H9 (cell line): Measurements from ENCODE around the gene TNKS1BP1. TPM values are rescaled to one million over a fixed set of nuclear protein-coding genes. Genes with fewer than 3 reads are reported as not detected.

ENCODE experiments used
- DNase-seq: peaks from one replicate; pipeline ENCODE4 v3.0.0-alpha.2; 2017
- H2AFZ ChIP-seq: one replicate; pipeline ENCODE4 v1.6.1; 2013; ENCODE audit warnings: mild to moderate bottlenecking, low read length, control low read depth, moderate library complexity
- H2AK5ac ChIP-seq: 2 replicates; pipeline ENCODE4 v1.6.1; 2013; ENCODE audit warnings: low read length, control low read depth, mixed read lengths; ENCODE audit not compliant: insufficient read length
- H2BK120ac ChIP-seq: one replicate; pipeline ENCODE4 v1.6.1; 2013; ENCODE audit warnings: low read depth, mild to moderate bottlenecking, low read length, control low read depth, inconsistent platforms; ENCODE audit not compliant: poor library complexity, severe bottlenecking
- H2BK12ac ChIP-seq: 2 replicates; pipeline ENCODE4 v1.6.1; 2013; ENCODE audit warnings: low read length, control low read depth, mixed read lengths, low read depth; ENCODE audit not compliant: insufficient read length
- H2BK15ac ChIP-seq: 2 replicates; pipeline ENCODE4 v1.6.1; 2013; ENCODE audit warnings: low read depth, low read length, control low read depth
- H2BK20ac ChIP-seq: one replicate; pipeline ENCODE4 v1.6.1; 2013; ENCODE audit warnings: low read depth, mild to moderate bottlenecking, low read length, control low read depth, inconsistent platforms; ENCODE audit not compliant: poor library complexity, severe bottlenecking
- H2BK5ac ChIP-seq: 2 replicates; pipeline ENCODE4 v1.6.1; 2013; ENCODE audit warnings: low read length, control low read depth, mixed read lengths; ENCODE audit not compliant: insufficient read length
- H3K14ac ChIP-seq: 2 replicates; pipeline ENCODE4 v1.6.1; 2013; ENCODE audit warnings: low read length, control low read depth; ENCODE audit not compliant: insufficient read depth
- H3K18ac ChIP-seq: 2 replicates; pipeline ENCODE4 v1.6.1; 2013; ENCODE audit warnings: low read depth, mild to moderate bottlenecking, mixed read lengths, low read length, control low read depth; ENCODE audit not compliant: insufficient read length
- H3K23ac ChIP-seq: 2 replicates; pipeline ENCODE4 v1.6.1; 2013; ENCODE audit warnings: low read length, control low read depth, mixed read lengths, low read depth; ENCODE audit not compliant: insufficient read length
- H3K23me2 ChIP-seq: 2 replicates; pipeline ENCODE4 v1.6.1; 2013; ENCODE audit warnings: low read depth, mild to moderate bottlenecking, mixed read lengths, low read length, control low read depth; ENCODE audit not compliant: insufficient read length, poor library complexity, severe bottlenecking
- H3K27ac ChIP-seq: 2 replicates; pipeline ENCODE4 v1.5.1; 2013; ENCODE audit warnings: low read length, control low read depth, mixed read lengths, low read depth; ENCODE audit not compliant: insufficient read length
- H3K27me3 ChIP-seq: 2 replicates; pipeline ENCODE4 v1.6.1; 2013; ENCODE audit warnings: low read length, control low read depth, inconsistent platforms; ENCODE audit not compliant: insufficient read depth
- H3K4ac ChIP-seq: 2 replicates; pipeline ENCODE4 v1.6.1; 2013; ENCODE audit warnings: low read depth, mild to moderate bottlenecking, control low read depth, inconsistent platforms, low read length, moderate library complexity
- H3K4me1 ChIP-seq: 2 replicates; pipeline ENCODE4 v1.6.1; 2013; ENCODE audit warnings: low read length, control low read depth, inconsistent platforms; ENCODE audit not compliant: insufficient read depth
- H3K4me2 ChIP-seq: 2 replicates; pipeline ENCODE4 v1.6.1; 2013; ENCODE audit warnings: low read length, control low read depth, mixed read lengths; ENCODE audit not compliant: insufficient read length, insufficient read depth
- H3K56ac ChIP-seq: 2 replicates; pipeline ENCODE4 v1.6.1; 2013; ENCODE audit warnings: low read depth, mild to moderate bottlenecking, mixed read lengths, low read length, control low read depth; ENCODE audit not compliant: insufficient read length
- H3K79me1 ChIP-seq: 2 replicates; pipeline ENCODE4 v1.6.1; 2013; ENCODE audit warnings: low read depth, mild to moderate bottlenecking, moderate library complexity, low read length, control low read depth, inconsistent platforms; ENCODE audit not compliant: insufficient read depth, poor library complexity, severe bottlenecking
- H3K79me2 ChIP-seq: 2 replicates; pipeline ENCODE4 v1.6.1; 2013; ENCODE audit warnings: low read length, control low read depth, inconsistent platforms; ENCODE audit not compliant: insufficient read depth
- H3K9ac ChIP-seq: 2 replicates; pipeline ENCODE4 v1.6.1; 2013; ENCODE audit warnings: low read length, control low read depth, mixed read lengths; ENCODE audit not compliant: insufficient read length; ENCODE audit errors: extremely low read depth
- H3K9me3 ChIP-seq: one replicate; pipeline ENCODE4 v1.6.1; 2013; ENCODE audit warnings: low read depth, low read length, inconsistent platforms; ENCODE audit not compliant: control insufficient read depth
- H3T11ph ChIP-seq: one replicate; pipeline ENCODE4 v1.6.1; 2013; ENCODE audit warnings: mild to moderate bottlenecking, low read length, control low read depth, inconsistent platforms
- H4K20me1 ChIP-seq: one replicate; pipeline ENCODE4 v1.6.1; 2013; ENCODE audit not compliant: control insufficient read depth, insufficient read length, insufficient read depth
- H4K5ac ChIP-seq: 2 replicates; pipeline ENCODE4 v1.6.1; 2013; ENCODE audit warnings: low read depth, mild to moderate bottlenecking, mixed read lengths, low read length, control low read depth; ENCODE audit not compliant: insufficient read length
- H4K8ac ChIP-seq: replicated peaks from 2 replicates; pipeline ENCODE4 v1.6.1; 2013; ENCODE audit warnings: low read length, control low read depth, mixed read lengths, low read depth; ENCODE audit not compliant: insufficient read length
- H4K91ac ChIP-seq: 2 replicates; pipeline ENCODE4 v1.6.1; 2013; ENCODE audit warnings: low read depth, mild to moderate bottlenecking, moderate library complexity, mixed read lengths, low read length, control low read depth; ENCODE audit not compliant: insufficient read length
- H3K27ac Mint-ChIP-seq, 3 experiments: 2 replicates in 2 of 3; 3 replicates in 1 of 3; pipeline ENCODE4 v1.8.0; 2020 to 2021; ENCODE audit warnings: mixed read lengths in 3 of 3, mild to moderate bottlenecking in 1 of 3, moderate library complexity in 1 of 3
- H3K27me3 Mint-ChIP-seq: 2 replicates; pipeline ENCODE4 v1.8.0; 2021; ENCODE audit warnings: low read depth, mild to moderate bottlenecking, moderate library complexity, mixed read lengths
- H3K36me3 Mint-ChIP-seq, 3 experiments: 2 replicates in 2 of 3; 3 replicates in 1 of 3; pipeline ENCODE4 v1.8.0; 2020 to 2021; ENCODE audit warnings: low read depth in 3 of 3, mixed read lengths in 3 of 3; ENCODE audit not compliant: insufficient read depth in 1 of 3
- H3K4me1 Mint-ChIP-seq, 2 experiments: 2 replicates each; pipeline ENCODE4 v1.8.0; 2020; ENCODE audit warnings: mixed read lengths in 2 of 2
- H3K4me3 Mint-ChIP-seq, 2 experiments: 2 replicates in 1 of 2; 3 replicates in 1 of 2; pipeline ENCODE4 v1.8.0; 2020 to 2021; ENCODE audit warnings: mild to moderate bottlenecking in 2 of 2, mixed read lengths in 2 of 2, moderate library complexity in 1 of 2
- H3K9me3 Mint-ChIP-seq, 2 experiments: 2 replicates in 1 of 2; 3 replicates in 1 of 2; pipeline ENCODE4 v1.8.0; 2020; ENCODE audit warnings: mild to moderate bottlenecking in 2 of 2, mixed read lengths in 2 of 2, moderate library complexity in 1 of 2
- WGBS: extraction: QIAGEN DNeasy Blood & Tissue Kit; methylation state at CpG from one replicate; pipeline ENCODE4 v1.1.7; 2013; ENCODE audit warnings: missing lambda C conversion rate, low lambda C conversion rate, mixed read lengths; ENCODE audit not compliant: insufficient read length; ENCODE audit errors: extremely low coverage; 5-methylcytosine and 5-hydroxymethylcytosine counted together
- total RNA-seq: library from RNA; stranded (reverse); gene quantifications from 2 replicates; pipeline ENCODE4 v1.2.1, GENCODE V29; 2021
- TF ChIP-seq, protein P1 (sequence below): fragments of 200-600 bp; sonication (generic); conservative IDR thresholded peaks from 3 replicates; pipeline ENCODE4 v1.8.0; 2021; ENCODE audit warnings: antibody characterized with exemption, mild to moderate bottlenecking

The TNKS1BP1 gene
- total RNA-seq, 1 experiment from 2014 or later, result 130 TPM

DNA sequence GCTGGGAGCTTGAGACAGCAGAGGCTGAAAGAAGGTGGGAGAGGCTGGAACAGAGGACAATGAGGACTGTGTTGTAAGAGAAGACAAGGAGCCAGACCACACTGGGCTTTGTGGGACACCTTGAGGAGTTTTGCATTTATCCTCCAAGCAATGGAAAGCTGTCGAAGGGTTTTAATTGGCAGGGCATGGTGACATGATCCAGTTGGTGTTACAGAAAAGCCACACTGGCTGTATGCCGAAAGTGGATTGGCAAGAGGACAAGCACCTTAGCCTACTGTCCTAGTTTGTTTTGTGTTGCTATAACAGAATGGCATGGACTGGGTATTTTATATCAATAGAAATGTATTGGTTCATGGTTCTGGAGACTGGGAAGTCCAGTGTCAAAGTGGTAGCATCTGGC is 73.7 kb downstream of the TNKS1BP1 start:
- Histone ChIP-seq H3K27me3 (no peaks in the 10 kb centered on the region), H3K23me2 (no peaks in the 10 kb centered on the region), H2AFZ (no peak overlapping the region), H3K4ac (no peak overlapping the region), H3K79me1 (no peaks in the 10 kb centered on the region), H2AK5ac (no peak overlapping the region), H4K5ac (no peak overlapping the region), H3K9me3 (no peaks in the 10 kb centered on the region), H2BK12ac (no peak overlapping the region), H3K9ac (no peak overlapping the region), H3K18ac (no peak overlapping the region), H2BK5ac (no peak overlapping the region), H3T11ph (no peak overlapping the region), H3K4me1 (no peaks in the 10 kb centered on the region), H2BK15ac (no peak overlapping the region), H4K91ac (no peak overlapping the region), H2BK120ac (no peak overlapping the region), H2BK20ac (no peak overlapping the region), H3K4me2 (no peak overlapping the region), H3K14ac (no peak overlapping the region), H3K23ac (no peak overlapping the region), H3K79me2 (no peaks in the 10 kb centered on the region), H4K8ac (no peak overlapping the region), H3K56ac (no peak overlapping the region), H4K20me1 (no peaks in the 10 kb centered on the region), H3K27ac (no peak overlapping the region)
- WGBS, result no CpG with 5 or more reads among the region's 2 CpGs
- peaks cover under 1 to 2% of the 10 kb centered on the region in 2 experiments; a peak in 2 of 5 replicates for H3K9me3 Mint-ChIP-seq
- no peak overlapping the region for H3K27ac Mint-ChIP-seq
- no peak for DNase-seq
- H3K4me1 Mint-ChIP-seq, result peaks cover 3 to 7% of the 10 kb centered on the region in 2 experiments; a peak in 2 of 4 replicates
- peaks cover 0 to 2% (median under 1%) of the 10 kb centered on the region in 3 experiments; a peak in 2 of 7 replicates for H3K36me3 Mint-ChIP-seq
- TF ChIP-seq, protein P1, sequence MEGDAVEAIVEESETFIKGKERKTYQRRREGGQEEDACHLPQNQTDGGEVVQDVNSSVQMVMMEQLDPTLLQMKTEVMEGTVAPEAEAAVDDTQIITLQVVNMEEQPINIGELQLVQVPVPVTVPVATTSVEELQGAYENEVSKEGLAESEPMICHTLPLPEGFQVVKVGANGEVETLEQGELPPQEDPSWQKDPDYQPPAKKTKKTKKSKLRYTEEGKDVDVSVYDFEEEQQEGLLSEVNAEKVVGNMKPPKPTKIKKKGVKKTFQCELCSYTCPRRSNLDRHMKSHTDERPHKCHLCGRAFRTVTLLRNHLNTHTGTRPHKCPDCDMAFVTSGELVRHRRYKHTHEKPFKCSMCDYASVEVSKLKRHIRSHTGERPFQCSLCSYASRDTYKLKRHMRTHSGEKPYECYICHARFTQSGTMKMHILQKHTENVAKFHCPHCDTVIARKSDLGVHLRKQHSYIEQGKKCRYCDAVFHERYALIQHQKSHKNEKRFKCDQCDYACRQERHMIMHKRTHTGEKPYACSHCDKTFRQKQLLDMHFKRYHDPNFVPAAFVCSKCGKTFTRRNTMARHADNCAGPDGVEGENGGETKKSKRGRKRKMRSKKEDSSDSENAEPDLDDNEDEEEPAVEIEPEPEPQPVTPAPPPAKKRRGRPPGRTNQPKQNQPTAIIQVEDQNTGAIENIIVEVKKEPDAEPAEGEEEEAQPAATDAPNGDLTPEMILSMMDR, result no peak
- peaks cover 3% of the 10 kb centered on the region for H3K27me3 Mint-ChIP-seq
- no peak overlapping the region for H3K4me3 Mint-ChIP-seq

Other genes with a start within 250 kb of the TNKS1BP1 start
- 0.90 and 1.0 TPM in 2 replicates for gene LRRC55, start 143.0 kb downstream of the TNKS1BP1 start, total RNA-seq
- 0.37 and 0.39 TPM in 2 replicates for gene APLNR, start 87.7 kb downstream of the TNKS1BP1 start, total RNA-seq
- gene SSRP1, start 10.9 kb upstream of the TNKS1BP1 start, total RNA-seq, result 202 and 205 TPM in 2 replicates
- gene P2RX3, start 13.4 kb upstream of the TNKS1BP1 start, total RNA-seq, result 0.15 and 0.22 TPM in 2 replicates
- not detected in 2 replicates for gene PRG3, start 56.2 kb upstream of the TNKS1BP1 start, total RNA-seq
- 0.31 TPM in 1 of 2 replicates, not detected in the other for gene PRG2, start 65.7 kb upstream of the TNKS1BP1 start, total RNA-seq
- 21.4 and 21.9 TPM in 2 replicates for gene SLC43A3, start 102.2 kb upstream of the TNKS1BP1 start, total RNA-seq
- 7.0 and 7.1 TPM in 2 replicates for gene RTN4RL2, start 135.6 kb upstream of the TNKS1BP1 start, total RNA-seq
- gene SLC43A1, start 190.8 kb upstream of the TNKS1BP1 start, total RNA-seq, result 16.3 and 17.0 TPM in 2 replicates
- 126 and 130 TPM in 2 replicates for gene TIMM10, start 205.8 kb upstream of the TNKS1BP1 start, total RNA-seq
- 0.18 TPM in 1 of 2 replicates, not detected in the other for gene SMTNL1, start 212.6 kb upstream of the TNKS1BP1 start, total RNA-seq
- 38.2 and 38.9 TPM in 2 replicates for gene UBE2L6, start 242.7 kb upstream of the TNKS1BP1 start, total RNA-seq